Germinal center (tissue), 1 donor: ENCODE results near the gene TBC1D9B.
"Not testable (repeated sequence)": the region's sequence is repeated elsewhere in the genome, so short reads cannot be mapped to it uniquely, and the experiment has no call there.

Source experiments
- DNase-seq: peaks from one replicate; pipeline ENCODE4 v3.0.0; 2012; ENCODE audit warnings: mixed read lengths, low spot score

The TBC1D9B gene

GRCh38 chr5:179885491-179886090 lies 22.1 kb downstream of the TBC1D9B start:
- DNase-seq = no peak

DNA sequence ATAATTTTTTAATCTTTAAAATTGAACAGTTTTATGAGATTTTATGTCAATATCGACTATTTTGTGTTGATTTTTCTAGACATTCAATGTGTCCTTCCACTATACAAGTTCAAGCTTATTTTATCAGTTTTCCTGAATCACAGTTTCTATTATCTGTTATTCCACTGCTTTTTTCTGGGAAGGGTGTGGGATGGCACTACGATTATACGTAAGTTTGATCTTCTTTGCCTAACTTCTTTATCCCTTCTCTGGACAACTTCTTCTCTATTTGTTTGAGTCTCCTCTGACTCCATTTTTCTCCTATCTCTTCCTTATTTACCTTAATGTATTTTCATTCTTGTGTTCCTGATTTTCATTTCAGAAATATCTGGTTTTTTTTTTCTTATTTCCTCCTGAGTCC lies 24.5 kb downstream of the TBC1D9B start:
- no peak for DNase-seq

DNA sequence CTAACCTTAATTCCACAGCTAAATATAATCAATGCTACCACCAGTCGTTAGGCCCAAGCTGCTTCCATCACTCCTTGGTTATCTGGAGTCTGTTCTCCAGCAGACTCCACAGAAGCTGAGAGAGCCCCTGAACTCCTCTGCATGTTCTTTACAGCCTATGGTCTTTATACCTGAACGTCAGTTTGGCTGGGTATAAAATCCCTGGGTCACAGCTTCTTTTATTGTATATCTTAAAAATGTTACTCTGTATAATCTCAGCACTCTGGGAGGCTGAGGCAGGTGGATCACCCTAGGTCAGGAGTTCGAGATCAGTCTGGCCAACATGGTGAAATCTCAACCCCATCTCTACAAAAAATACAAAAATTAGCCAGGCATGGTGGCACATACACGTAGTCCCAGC lies 25.4 kb downstream of the TBC1D9B start:
- no peak for DNase-seq

DNA sequence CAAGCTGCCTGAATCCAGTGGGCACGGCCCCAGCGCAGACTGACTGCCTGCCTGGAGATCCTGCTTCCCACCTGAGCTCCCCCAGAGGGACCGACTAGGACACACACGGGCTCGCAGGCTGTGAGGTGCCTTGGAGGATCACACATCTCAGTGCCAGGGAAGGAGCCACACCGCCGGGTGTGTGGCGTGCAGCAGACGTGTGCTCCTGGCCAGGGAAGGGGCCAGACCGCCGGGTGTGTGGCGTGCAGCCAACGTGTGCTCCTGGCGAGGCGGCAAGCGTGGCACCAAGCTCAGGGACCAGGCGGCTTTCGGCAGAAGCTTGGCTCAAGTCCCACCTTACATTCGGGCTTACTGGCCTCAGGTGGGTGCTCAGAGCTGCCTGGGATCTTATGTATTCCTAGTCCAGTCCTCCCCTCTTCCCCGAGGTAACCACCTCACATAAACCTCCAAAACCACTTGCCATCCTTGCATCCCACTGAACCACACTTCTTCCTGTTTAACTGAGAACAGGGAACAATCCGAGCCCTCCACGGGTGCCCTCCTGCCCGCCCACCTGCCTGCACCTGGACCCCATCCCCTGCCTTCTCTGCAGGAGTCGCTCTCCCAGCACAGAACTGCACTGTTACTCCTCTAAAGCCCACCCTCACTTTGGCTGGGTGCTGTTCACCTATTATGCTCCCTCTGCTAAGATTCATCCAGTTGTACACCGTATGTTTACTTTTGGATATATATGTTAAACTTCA lies 26.7 kb downstream of the TBC1D9B start:
- DNase-seq = no peak

DNA sequence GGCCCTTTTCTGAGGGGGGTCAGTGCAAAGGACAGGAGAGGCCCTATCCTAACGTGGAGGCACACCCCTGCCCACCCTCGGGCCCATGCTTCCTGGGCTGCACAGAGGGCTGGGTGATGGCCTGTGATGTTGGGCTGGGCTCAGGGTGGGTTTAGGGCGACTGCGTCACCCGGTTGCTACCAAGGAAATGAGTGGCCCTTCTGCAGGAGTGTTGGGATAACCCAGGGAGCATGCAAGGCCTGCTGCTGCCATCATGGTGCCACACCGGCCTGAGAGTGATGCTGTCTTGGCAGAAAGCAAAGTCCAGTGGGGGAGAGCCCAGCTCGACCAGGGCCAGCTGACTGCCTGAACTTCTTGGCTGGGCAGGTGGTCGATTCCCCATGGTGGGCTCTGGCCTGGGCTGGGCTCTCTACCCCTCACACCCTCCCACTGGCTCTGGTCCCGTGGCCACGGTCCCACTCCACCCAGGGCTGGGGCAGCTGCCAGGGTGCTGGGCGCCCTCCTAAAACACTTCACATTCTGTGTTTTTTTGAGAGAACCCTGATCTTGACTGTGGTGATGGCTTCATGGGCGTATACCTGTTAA lies 27.5 kb downstream of the TBC1D9B start:
- no peak for DNase-seq

DNA sequence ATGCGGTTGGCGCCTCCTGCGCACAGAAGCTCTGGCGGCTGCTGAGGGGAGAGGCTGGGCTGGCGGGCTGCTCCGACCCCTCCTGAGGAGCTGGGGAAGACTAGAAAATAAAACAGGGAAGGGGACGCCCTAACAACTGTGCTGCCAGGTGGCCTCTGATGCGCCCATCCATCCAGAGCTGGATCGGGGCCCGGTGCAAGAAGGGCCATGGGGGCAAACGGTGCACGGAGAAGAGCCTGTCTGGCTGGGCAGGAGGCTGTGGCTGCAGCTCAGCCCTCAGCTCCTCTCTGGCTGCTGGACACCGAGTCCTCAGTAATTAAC lies 28.0 kb downstream of the TBC1D9B start:
- no peak for DNase-seq

DNA sequence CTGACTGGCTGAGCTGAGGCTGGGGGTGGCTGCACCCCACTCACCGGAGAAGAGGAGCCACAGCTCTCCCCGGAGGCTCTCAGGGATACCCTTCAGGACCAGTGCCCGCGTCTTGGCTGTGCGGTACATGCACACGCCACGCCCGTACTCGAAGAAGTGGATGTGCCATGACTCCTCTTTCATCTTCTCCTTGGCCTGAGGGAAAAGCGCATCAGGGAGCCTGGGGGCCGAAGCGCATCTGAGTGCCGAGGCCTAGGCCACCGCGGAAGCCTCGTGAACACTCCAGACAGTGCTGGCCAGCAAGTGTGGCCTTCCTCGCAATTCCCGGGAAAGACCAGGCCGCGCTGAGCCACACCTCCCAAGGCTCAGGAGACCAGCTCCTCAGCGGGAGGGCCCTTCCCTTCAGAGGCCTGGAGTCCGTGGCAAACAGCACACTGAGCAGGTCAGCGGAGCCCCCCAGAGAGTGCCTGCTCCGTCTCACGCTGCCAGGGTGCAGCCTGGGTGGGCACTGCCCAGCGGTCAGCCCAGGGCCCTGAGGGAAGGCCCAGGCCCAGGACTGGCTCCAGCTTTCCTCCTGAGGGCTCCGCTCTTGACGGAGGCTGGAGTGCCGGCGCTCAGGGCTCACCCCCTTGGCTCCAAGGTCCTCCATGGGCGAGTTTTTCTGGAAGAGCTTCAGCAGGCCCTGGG lies 28.6 kb downstream of the TBC1D9B start:
- DNase-seq = no peak

DNA sequence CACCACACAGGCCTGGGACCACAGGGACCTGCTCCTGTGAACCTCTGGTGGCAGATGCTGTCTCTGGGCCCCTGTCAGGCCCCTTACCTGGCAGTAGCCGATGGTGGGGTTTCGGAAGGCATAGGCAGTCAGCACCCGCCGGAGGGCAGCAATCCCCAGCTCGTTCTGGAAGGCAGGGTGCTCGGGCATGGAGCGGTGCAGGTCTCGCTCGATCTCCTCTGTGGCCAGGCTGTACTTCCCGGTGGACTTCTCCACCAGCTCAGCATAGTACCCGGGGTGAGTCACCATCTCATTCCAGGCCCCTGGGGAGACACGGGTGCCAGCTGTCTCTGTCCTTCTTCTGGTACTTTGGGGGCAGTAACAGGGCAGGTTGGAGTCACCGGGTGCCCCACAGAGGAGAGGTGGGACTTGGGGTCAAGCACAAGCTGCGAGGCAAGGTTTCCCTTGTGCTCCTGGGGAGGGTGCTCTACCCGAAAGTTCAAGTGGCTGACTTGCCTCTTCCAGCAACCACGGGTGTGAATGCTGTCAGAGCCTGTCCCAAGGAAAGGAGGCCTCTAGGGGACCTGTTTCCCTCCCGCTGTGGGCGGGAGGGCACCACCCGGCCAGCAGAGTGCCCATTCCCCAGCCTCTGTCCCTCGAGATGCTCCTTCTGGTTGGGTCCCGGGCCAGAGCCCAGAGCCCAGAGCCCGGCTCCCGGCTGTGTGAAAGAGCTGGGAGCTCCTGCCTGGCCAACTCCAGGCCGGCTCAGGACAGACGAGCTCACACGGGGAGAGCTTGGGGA lies 29.3 kb downstream of the TBC1D9B start:
- DNase-seq = no peak

DNA sequence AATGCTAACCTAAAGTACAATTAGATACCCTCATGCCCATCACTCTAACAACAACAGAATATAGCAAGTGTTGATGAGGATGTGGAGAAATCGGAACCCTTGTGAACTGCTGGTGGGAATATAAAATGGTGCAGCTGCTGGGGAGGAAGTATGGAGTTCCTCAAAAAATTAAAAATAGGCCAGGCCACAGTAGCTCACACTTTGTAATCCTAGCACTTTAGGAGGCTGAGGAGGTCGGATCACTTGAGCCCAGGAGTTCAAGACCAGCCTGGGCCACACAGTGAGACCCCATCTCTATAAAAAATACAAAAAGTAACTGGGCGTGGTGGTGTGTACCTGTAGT lies 31.1 kb downstream of the TBC1D9B start:
- DNase-seq = no peak

DNA sequence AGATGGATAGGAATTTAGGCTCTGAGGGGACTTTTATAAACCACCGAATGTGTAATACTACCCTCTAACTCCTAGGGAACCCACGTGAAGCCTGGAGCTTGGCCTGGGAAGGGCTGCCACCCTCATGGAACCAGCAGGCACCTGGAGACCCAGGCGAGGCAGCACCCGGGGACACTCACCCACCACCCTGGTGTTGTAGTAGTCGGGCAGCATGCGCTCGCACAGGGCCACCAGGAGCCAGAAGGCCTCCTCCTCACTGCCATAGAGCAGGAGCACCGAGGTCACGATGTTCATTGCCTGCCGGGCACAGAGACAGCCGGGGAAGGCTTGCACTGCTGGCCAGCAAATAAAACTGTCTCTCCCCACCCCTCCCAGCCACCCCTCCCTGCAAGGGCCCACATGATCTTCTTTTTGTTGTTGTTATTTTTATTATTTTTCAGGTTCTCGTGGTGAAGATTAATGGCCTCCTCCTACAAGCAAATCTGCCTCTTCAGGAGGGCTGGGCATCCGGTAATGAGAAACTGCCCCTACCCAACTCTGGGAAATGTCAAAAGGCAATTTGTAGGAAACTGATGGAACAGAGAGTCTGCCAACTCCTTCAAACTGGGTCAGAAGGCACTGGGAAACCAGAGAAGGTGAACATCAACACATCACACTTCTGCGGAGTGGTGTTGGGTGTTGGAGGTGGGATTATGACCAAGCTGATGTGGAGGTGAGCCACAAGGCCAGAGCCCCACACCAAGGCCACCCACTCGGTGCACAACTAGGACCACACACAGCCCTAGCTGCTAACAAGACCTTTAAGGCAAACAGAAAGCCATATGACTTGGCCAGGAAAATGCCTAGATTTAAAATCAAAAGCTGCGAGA lies 31.7 kb downstream of the TBC1D9B start:
- DNase-seq = no peak

DNA sequence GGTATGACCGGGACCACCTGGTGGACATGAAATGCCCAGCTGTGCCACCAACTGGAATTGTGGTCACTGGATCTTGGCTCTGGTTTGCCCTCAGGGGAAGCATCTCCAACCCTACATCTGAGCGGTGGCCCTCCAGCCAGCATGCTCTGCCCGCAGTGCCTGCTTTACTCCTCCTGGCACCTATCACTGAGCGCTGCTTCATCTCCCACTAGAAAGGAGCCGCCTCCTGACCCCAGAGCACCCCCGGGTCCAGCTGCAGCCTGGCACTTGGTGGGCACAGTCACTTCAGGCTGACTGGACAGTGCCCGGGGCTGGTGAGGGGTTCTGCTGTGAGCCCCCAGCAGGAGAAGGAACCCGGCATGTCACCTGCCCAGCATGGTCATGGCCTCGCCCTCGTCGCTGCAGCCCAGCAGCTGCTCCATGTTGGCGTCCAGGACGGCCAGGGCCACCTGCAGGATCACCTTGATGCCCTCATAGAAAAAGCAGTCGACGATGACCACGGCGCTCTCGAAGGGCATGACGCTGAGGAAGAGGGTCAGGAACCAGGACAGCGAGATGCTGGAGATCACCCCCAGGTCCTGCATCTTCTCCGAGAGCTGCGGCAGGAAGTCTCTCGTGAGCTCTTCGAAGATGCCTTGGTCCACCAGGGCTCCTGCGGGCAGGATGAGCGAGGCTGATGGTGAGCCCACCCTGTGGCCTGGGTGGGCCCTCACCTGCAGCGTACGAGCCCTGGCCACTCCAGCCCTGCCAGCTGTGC lies 33.0 kb downstream of the TBC1D9B start:
- DNase-seq = no peak

- DNase-seq = no peak
Measured at GRCh38 chr5:179874136-179874535, 33.6 kb downstream of the TBC1D9B start.

DNA sequence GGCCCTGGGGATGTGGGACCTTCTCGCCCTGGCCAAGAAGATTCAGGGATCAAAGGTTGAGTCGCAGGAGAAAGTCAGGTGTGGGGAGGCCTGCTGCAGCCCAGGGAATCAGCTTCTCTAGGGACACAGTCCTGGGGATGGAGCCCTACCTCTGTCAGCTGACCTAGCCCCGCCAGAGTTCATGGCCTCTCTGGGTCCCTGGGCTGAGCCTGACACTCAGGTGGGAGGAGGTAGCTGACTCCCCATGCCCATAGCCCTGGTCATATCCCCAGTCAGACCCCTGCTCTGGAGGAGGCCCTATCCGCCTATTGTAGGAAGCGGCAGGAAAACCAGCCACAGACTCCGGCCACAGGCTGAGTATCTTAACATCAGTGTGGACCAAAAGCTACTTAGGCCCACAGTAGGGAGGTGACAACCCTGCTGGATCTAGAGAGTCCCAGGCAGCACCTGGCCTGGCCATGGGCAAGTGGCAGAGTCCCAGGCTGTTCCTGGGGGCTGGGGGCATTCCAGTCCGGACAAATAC lies 34.0 kb downstream of the TBC1D9B start:
- DNase-seq = no peak

DNA sequence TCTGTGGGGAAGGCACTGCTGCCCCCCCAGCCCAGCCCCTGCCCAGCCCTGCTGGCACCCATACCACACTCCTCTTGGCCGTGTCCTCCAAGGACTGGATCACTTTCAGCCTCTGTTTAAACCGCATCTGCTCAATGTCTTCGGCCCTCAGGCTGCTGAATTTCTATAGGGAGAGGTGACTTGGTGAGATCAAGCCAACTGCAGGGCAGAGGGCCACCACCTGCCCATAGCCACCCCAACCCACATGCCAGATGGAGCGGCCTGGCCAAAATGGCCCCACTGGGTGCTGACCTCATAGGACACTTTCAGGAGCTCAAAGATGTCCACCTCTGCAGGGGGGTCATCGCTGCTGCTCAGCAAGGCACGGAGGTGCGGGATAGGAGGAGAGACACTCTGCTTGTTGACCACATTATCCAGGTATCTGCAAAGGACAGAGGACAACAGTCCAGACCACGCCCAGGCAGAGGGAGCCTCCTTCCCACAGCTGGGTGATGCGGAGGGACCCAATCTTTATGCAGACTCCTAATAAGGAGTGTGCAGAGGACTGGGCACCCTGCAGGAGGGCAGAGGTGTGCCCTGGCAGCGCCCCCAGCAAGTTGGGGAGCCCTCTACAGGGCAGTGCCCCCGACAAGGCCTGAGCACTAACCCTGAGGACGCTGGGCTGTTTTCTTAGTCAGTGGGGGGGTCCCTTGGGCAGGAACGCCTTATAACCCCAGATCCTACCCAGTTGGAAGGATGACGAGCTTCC lies 34.7 kb downstream of the TBC1D9B start:
- DNase-seq = no peak

DNA sequence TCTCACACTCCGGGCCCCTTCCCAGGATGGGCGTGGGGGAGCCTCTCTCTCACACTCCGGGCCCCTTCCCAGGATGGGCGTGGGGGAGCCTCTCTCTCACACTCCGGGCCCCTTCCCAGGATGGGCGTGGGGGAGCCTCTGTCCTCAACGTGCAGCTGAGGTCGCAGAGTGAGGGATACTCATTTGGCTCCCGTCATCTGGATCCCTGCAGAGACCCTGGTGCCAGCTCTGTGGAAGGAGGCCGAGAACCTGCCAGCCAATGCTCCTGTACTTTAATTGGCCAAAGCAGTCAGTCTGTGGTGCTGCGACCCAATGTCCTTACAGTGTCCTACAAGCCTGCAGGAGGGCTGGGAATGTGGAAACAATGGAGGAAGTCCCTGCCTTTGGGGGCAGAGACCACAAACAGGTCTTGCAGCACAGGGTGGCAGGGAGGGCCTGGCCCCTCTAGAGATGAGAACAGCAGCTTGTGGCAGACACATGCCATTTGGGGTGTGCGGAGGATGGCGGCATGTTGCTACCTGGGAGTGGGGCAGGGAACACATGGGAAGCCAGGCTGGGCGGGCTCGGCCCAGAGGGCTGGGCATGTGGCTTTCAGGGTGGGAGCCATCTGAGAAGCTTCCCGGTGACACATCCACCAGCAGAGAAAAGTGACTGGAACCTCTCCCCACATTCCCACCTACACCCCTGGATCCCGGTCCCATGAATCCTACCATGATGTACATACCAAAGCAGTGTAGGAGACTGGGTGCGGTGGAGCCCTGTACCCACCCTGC lies 35.5 kb downstream of the TBC1D9B start:
- no peak for DNase-seq

GRCh38 chr5:179871533-179871932 lies 36.2 kb downstream of the TBC1D9B start:
- not testable (repeated sequence) for DNase-seq

- no peak for DNase-seq
Measured at GRCh38 chr5:179870952-179871351, 36.7 kb downstream of the TBC1D9B start.

DNA sequence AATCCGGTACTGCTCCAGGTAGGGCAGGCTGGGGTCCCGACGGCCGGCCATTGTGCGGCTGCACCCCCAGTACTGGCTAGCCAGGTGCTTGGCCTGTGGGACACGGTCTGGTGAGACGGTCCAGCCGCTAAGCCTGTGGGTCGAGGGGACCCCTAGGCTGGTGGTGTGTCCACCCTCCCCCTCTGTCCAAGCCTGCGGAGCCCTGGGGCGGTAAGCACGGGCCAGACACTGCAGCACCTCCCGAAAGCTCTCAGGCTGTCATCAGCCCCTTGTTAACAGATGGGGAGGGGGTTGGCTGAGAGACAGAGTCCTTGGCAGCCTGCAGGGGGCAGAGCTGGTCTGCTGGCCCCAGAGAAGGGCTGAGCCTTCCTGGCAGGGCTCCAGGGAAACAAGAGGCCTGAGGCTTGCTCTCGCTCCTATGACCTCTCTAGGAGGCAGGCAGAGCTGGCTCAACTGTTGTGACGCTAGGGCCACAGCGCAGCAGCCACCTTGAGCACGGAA lies 37.2 kb downstream of the TBC1D9B start:
- DNase-seq = no peak
